HCT116 (cell line): ENCODE measurements around the gene CD300C.

Experiments
- CTCF ChIP-seq, 3 experiments: fragments of 200-600 bp in 1 of 3; sonication (generic) in 1 of 3; IDR thresholded peaks in 2 of 3; conservative IDR thresholded peaks in 1 of 3; 2 replicates each; pipeline ENCODE4 v1.5.1; 2012 to 2017; ENCODE audit warnings: low read depth in 2 of 3, low read length in 2 of 3, antibody characterized with exemption in 1 of 3, borderline replicate concordance in 1 of 3, control low read depth in 1 of 3, mild to moderate bottlenecking in 1 of 3, mixed read lengths in 1 of 3, mixed run types in 1 of 3, moderate library complexity in 1 of 3; ENCODE audit not compliant: insufficient read depth in 1 of 3
- ELF1 ChIP-seq: IDR thresholded peaks from 2 replicates; pipeline ENCODE4 v1.6.1; 2012; ENCODE audit warnings: low read depth, borderline replicate concordance
- EZH2 ChIP-seq: fragments of 200-600 bp; sonication (generic); IDR thresholded peaks from 2 replicates; pipeline ENCODE4 v1.6.1; 2017; ENCODE audit warnings: antibody characterized with exemption, mixed run types
- EZH2phosphoT487 ChIP-seq: fragments of 200-600 bp; IDR thresholded peaks from 2 replicates; pipeline ENCODE4 v1.6.1; 2018; ENCODE audit warnings: antibody characterized with exemption, borderline replicate concordance
- POLR2A ChIP-seq: IDR thresholded peaks from 2 replicates; pipeline ENCODE4 v1.7.0; 2011; ENCODE audit warnings: borderline replicate concordance; ENCODE audit not compliant: insufficient read depth, insufficient read length; ENCODE audit errors: extremely low read depth
- POLR2AphosphoS5 ChIP-seq: IDR thresholded peaks from 2 replicates; pipeline ENCODE4 v1.6.1; 2011; ENCODE audit warnings: mild to moderate bottlenecking, low read depth, low read length, moderate library complexity
- RAD21 ChIP-seq: IDR thresholded peaks from 2 replicates; pipeline ENCODE4 v1.6.1; 2012; ENCODE audit warnings: low read depth, mild to moderate bottlenecking
- REST ChIP-seq: IDR thresholded peaks from 2 replicates; pipeline ENCODE4 v1.6.1; 2012; ENCODE audit warnings: low read depth
- SIN3A ChIP-seq: IDR thresholded peaks from 2 replicates; pipeline ENCODE4 v1.6.1; 2012; ENCODE audit warnings: low read depth
- SP1 ChIP-seq: IDR thresholded peaks from 2 replicates; pipeline ENCODE4 v1.6.1; 2012; ENCODE audit warnings: low read depth
- SRF ChIP-seq: IDR thresholded peaks from 2 replicates; pipeline ENCODE4 v1.6.1; 2012; ENCODE audit warnings: low read depth
- ZNF274 ChIP-seq: fragments of 200-500 bp; sonication (Bioruptor generic); IDR thresholded peaks from 2 replicates; pipeline ENCODE4 v1.6.1; 2014; ENCODE audit warnings: mild to moderate bottlenecking, low read depth, low read length, inconsistent platforms
- TF ChIP-seq, protein P1 (sequence below): IDR thresholded peaks from 2 replicates; pipeline ENCODE4 v1.6.1; 2012

- no peak for TF ChIP-seq CTCF (IDR thresholded peaks at IDR 0.05 in 2 of 3, conservative IDR thresholded peaks at IDR 0.05 in 1 of 3; ENCODE audit: borderline replicate concordance in 1 of 3, insufficient read depth in 1 of 3, low read depth in 2 of 3, low read length in 2 of 3)
- TF ChIP-seq, protein P1, sequence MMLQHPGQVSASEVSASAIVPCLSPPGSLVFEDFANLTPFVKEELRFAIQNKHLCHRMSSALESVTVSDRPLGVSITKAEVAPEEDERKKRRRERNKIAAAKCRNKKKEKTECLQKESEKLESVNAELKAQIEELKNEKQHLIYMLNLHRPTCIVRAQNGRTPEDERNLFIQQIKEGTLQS: no peak
- no peak for TF ChIP-seq ELF1
- TF ChIP-seq SRF: no peak
- no peak for TF ChIP-seq POLR2AphosphoS5
- TF ChIP-seq SP1: no peak
- no peak for TF ChIP-seq ZNF274
- TF ChIP-seq REST: no peak
- TF ChIP-seq RAD21: no peak
- TF ChIP-seq EZH2phosphoT487: no peak
- no peak for TF ChIP-seq POLR2A
- no peak for TF ChIP-seq EZH2
- no peak for TF ChIP-seq SIN3A
These were observed 21.1 kb downstream of the CD300C start for GRCh38 chr17:74524653-74525464.
